HL-60 (cell line): ENCODE measurements around the gene POLK.

Experiments
- DNase-seq, 2 experiments: peaks; one replicate each; pipeline ENCODE4 v3.0.0-alpha.2; 2010 to 2020; ENCODE audit warnings: low read depth in 1 of 2, low spot score in 1 of 2
- H3K27ac ChIP-seq: fragments of 250-450 bp; sonication (Bioruptor Pico); replicated peaks from 2 replicates; pipeline ENCODE4 v1.5.1; 2020; ENCODE audit warnings: mild to moderate bottlenecking, moderate library complexity
- H3K27me3 ChIP-seq: fragments of 250-450 bp; sonication (Bioruptor Pico); 2 replicates; pipeline ENCODE4 v1.5.1; 2021; ENCODE audit warnings: mild to moderate bottlenecking, moderate library complexity; ENCODE audit not compliant: insufficient read depth, poor library complexity, severe bottlenecking
- H3K4me3 ChIP-seq: replicated peaks from 2 replicates; pipeline ENCODE4 v1.5.1; 2011; ENCODE audit warnings: mild to moderate bottlenecking, control low read depth, low read length; ENCODE audit not compliant: insufficient read depth
- GABPA ChIP-seq: IDR thresholded peaks from 2 replicates; pipeline ENCODE4 v1.6.1; 2012; ENCODE audit warnings: low read depth
- POLR2AphosphoS5 ChIP-seq: IDR thresholded peaks from 2 replicates; pipeline ENCODE4 v1.6.1; 2012; ENCODE audit warnings: low read depth
- SPI1 ChIP-seq: IDR thresholded peaks from 2 replicates; pipeline ENCODE4 v1.6.1; 2012; ENCODE audit warnings: low read depth, mild to moderate bottlenecking, borderline replicate concordance
- TF ChIP-seq, protein P1 (sequence below): IDR thresholded peaks from one replicate; pipeline ENCODE4 v1.5.1; 2011; ENCODE audit warnings: low read length, control low read depth, inconsistent platforms; ENCODE audit not compliant: insufficient read depth
- TF ChIP-seq, protein P2 (sequence below): IDR thresholded peaks from 2 replicates; pipeline ENCODE4 v1.6.1; 2012; ENCODE audit warnings: low read depth; ENCODE audit not compliant: insufficient replicate concordance

Gene POLK

DNA sequence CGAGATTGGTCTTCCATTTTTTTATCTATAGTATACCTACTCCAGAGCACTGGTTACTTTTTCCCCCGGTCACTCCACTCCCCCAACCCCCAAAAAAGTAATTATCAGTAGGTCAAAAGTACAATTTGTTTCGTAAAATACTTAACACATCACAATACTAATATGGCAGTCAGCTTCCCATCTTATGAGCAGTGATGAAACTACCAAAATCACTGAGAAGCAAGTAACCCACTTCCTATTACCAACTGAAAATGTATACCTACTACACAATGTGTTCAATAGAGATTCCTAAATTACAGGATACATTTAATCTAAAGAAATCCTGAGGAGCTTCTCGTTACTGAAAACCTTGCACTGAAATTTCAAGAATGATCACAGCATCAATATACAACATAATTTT lies 2.1 kb upstream of the POLK start:
- TF ChIP-seq GABPA (no peak), SPI1 (no peak), POLR2AphosphoS5 (no peak)
- TF ChIP-seq, protein P1, sequence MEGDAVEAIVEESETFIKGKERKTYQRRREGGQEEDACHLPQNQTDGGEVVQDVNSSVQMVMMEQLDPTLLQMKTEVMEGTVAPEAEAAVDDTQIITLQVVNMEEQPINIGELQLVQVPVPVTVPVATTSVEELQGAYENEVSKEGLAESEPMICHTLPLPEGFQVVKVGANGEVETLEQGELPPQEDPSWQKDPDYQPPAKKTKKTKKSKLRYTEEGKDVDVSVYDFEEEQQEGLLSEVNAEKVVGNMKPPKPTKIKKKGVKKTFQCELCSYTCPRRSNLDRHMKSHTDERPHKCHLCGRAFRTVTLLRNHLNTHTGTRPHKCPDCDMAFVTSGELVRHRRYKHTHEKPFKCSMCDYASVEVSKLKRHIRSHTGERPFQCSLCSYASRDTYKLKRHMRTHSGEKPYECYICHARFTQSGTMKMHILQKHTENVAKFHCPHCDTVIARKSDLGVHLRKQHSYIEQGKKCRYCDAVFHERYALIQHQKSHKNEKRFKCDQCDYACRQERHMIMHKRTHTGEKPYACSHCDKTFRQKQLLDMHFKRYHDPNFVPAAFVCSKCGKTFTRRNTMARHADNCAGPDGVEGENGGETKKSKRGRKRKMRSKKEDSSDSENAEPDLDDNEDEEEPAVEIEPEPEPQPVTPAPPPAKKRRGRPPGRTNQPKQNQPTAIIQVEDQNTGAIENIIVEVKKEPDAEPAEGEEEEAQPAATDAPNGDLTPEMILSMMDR = no peak
- TF ChIP-seq, protein P2, sequence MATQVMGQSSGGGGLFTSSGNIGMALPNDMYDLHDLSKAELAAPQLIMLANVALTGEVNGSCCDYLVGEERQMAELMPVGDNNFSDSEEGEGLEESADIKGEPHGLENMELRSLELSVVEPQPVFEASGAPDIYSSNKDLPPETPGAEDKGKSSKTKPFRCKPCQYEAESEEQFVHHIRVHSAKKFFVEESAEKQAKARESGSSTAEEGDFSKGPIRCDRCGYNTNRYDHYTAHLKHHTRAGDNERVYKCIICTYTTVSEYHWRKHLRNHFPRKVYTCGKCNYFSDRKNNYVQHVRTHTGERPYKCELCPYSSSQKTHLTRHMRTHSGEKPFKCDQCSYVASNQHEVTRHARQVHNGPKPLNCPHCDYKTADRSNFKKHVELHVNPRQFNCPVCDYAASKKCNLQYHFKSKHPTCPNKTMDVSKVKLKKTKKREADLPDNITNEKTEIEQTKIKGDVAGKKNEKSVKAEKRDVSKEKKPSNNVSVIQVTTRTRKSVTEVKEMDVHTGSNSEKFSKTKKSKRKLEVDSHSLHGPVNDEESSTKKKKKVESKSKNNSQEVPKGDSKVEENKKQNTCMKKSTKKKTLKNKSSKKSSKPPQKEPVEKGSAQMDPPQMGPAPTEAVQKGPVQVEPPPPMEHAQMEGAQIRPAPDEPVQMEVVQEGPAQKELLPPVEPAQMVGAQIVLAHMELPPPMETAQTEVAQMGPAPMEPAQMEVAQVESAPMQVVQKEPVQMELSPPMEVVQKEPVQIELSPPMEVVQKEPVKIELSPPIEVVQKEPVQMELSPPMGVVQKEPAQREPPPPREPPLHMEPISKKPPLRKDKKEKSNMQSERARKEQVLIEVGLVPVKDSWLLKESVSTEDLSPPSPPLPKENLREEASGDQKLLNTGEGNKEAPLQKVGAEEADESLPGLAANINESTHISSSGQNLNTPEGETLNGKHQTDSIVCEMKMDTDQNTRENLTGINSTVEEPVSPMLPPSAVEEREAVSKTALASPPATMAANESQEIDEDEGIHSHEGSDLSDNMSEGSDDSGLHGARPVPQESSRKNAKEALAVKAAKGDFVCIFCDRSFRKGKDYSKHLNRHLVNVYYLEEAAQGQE = no peak
- H3K4me3 ChIP-seq = peak overlapping the region; percentile 67
- peak in 1 of 2 experiments; percentile 1 for DNase-seq
- H3K27me3 ChIP-seq = no peaks in the 10 kb centered on the region
- peak overlapping the region; percentile 82 for H3K27ac ChIP-seq

DNA sequence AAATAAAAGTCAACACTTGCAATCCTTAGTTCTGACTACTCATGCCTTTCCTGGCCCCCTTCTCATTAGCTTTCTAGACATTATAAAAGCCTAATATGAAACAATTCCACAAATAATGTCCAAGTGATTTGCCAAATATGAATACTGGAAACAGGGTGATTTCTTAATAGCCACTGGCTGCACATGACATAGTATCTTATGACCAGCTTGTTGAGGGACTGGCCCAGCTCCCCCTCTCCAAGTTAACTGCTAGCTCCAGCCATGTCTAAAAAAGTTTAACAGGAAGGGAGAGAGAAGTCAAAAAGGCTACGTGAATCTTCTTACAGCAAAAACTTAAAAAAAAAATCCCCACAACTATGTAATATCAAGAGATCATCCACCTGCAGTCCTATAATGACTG lies 1.7 kb upstream of the POLK start:
- peak overlapping the region; percentile 82 for H3K27ac ChIP-seq
- no peaks in the 10 kb centered on the region for H3K27me3 ChIP-seq
- TF ChIP-seq POLR2AphosphoS5 (no peak), SPI1 (no peak)
- TF ChIP-seq, protein P2 = no peak
- peak overlapping the region; percentile 67 for H3K4me3 ChIP-seq
- peak in 1 of 2 experiments; percentile 8 for DNase-seq

DNA sequence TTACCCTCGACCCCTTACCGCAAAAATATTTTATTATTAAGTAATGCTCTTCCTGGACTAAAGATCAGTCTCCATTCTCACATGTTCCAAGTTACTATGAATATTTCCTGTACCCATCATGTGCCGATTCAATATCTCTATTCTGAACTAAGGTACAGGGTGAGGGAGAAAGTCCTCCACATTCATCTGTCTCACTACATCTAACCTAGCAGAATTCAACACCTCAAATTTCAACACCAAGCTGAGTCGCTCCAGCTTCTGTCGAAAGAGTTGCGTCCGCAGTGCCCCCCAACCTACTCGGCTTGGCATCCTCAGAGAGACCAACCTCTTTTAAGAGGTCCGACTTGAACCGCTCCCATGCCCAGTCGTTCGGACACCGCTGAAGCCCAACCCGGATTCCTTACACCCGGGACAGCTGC lies 1.3 kb upstream of the POLK start:
- peak overlapping the region; percentile 82 for H3K27ac ChIP-seq
- H3K4me3 ChIP-seq = peak overlapping the region; percentile 67
- peak in 1 of 2 experiments; percentile 1 for DNase-seq
- no peaks in the 10 kb centered on the region for H3K27me3 ChIP-seq
- no peak for TF ChIP-seq SPI1
- TF ChIP-seq, protein P2 = no peak
- TF ChIP-seq, protein P1 = no peak
- no peak for TF ChIP-seq POLR2AphosphoS5
- TF ChIP-seq GABPA = no peak
